Activated CD4-positive, alpha-beta T cell treated with anti-CD3 and anti-CD28 coated beads for 36 hours (primary cell): Measurements from ENCODE around the gene ADAMTS17. TPM values are rescaled to one million over a fixed set of nuclear protein-coding genes. Genes with fewer than 3 reads are reported as not detected.

ENCODE experiments used
- ATAC-seq: fragments of 200-7000 bp; cut with Tn5 transposase; one replicate; pipeline ENCODE4 v1.10.0; 2021; ENCODE audit warnings: mild to moderate bottlenecking, moderate library complexity
- CTCF ChIA-PET: fragments of 350-600 bp; sonication (Branson Sonifier 250); formaldehyde crosslinking; loops from one replicate; lab custom pipeline; 2021; ENCODE audit warnings: antibody characterized with exemption; lab: Charles Lee
- POLR2A ChIA-PET: fragments of 350-600 bp; sonication (Branson Sonifier 250); formaldehyde crosslinking; loops from one replicate; lab custom pipeline; 2021; ENCODE audit warnings: antibody characterized with exemption, inconsistent platforms; lab: Charles Lee
- DNase-seq: peaks from one replicate; pipeline ENCODE4 v3.0.0-alpha.2; 2020
- H3K27ac Mint-ChIP-seq: one replicate; pipeline ENCODE4 v1.8.0; 2021; ENCODE audit warnings: mixed read lengths
- H3K27me3 Mint-ChIP-seq: one replicate; pipeline ENCODE4 v1.8.0; 2021; ENCODE audit warnings: mixed read lengths
- H3K36me3 Mint-ChIP-seq: one replicate; pipeline ENCODE4 v1.8.0; 2021; ENCODE audit warnings: low read depth, mixed read lengths
- H3K4me1 Mint-ChIP-seq: one replicate; pipeline ENCODE4 v1.8.0; 2021; ENCODE audit warnings: mixed read lengths
- H3K4me3 Mint-ChIP-seq: one replicate; pipeline ENCODE4 v1.8.0; 2021; ENCODE audit warnings: mild to moderate bottlenecking, moderate library complexity, mixed read lengths
- H3K9me3 Mint-ChIP-seq: one replicate; pipeline ENCODE4 v1.8.0; 2021; ENCODE audit warnings: low read depth, mixed read lengths
- intact Hi-C, 2 experiments: fragments of 100-400 bp; cut with DNase I in 1 of 2; cut with micrococcal nuclease in 1 of 2; formaldehyde crosslinking; loops; one replicate each; pipeline versions ENCODE4 v1.14.2 to v1.15.1; 2022 to 2024; cut with DNase I, micrococcal nuclease
- total RNA-seq, 2 experiments: library from RNA; stranded (reverse); gene quantifications; one replicate each; pipeline ENCODE4 v1.2.3, GENCODE V29; 2021

Gene ADAMTS17
- total RNA-seq, 2 experiments from 2014 or later: 0.49 to 0.57 TPM

DNA sequence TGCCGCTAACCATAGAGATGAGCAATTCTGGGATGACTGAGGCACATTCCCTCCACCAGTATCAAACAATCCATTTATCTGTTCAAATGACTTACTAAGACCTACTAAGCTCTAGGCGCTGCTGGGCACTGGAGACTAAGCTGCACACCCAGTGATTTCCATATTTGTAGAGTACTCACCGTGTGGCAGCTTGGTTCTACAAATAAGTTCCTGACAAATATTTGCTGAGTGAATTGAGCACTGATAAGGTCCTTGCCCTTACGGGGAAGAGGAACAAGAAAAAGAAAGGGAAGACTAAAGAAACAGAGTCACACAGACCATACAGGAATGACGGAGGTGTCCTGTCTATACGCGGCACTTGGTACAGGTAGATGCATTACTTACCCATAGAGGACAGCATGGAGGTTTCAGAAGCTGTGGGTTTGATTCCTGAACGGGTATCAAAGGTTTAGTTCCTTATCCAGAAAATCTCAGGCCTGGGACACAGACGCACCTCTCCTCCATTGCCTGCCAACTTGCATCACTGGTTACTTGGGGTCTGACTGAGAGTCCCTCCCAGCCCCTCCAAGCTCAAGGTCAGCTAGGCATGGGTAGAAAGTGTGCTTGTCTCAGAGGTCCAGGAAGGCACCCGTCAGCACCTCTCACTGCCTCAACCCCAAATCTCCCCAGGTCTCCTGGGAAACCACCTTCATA is 310.0 kb downstream of the ADAMTS17 start:
- no peak for ATAC-seq
- H3K27ac Mint-ChIP-seq: no peak overlapping the region
- H3K27me3 Mint-ChIP-seq: no peaks in the 10 kb centered on the region
- DNase-seq: no peak
- H3K4me3 Mint-ChIP-seq: no peak overlapping the region
- peaks cover 4% of the 10 kb centered on the region for H3K36me3 Mint-ChIP-seq
- H3K4me1 Mint-ChIP-seq: no peaks in the 10 kb centered on the region
- ChIA-PET POLR2A (no interaction called here), CTCF (no interaction called here)
- H3K9me3 Mint-ChIP-seq: peaks cover 14% of the 10 kb centered on the region
- intact Hi-C loops: no loop called here

DNA sequence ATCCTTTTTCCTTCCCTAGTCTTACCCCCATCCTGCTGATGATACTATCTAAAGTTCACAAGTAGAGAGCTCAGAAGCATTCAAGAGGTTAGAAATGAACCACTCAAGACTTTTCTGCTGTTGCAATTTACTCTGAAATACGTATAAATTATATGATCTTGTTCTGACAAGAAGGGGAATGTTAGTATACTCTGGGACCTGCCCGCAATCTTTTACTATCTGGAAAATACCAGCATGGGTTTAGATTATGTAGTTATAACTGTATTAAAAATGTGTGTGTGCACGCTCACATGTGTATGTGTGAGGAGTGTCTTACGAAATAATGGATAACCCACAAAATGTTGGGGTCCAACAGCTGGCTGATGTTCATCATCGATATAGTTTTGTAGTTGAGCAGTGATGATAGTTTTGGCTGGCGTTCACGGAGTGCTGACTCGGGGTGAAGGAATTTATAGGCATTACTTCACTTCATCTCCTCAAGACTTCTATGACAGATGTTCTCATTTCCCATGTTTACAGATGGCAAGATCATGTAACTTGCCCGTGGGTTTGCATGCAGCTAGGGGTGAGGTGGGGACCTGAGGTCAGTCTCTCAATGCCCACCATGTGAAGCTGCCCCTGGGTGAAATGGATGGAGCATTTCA is 311.1 kb downstream of the ADAMTS17 start:
- Mint-ChIP-seq H3K27ac (no peak overlapping the region), H3K36me3 (peaks cover 4% of the 10 kb centered on the region), H3K9me3 (peaks cover 14% of the 10 kb centered on the region), H3K4me1 (no peaks in the 10 kb centered on the region), H3K4me3 (no peak overlapping the region), H3K27me3 (no peaks in the 10 kb centered on the region)
- ChIA-PET CTCF (no interaction called here), POLR2A (no interaction called here)
- intact Hi-C loops: no loop called here
- no peak for ATAC-seq
- no peak for DNase-seq

DNA sequence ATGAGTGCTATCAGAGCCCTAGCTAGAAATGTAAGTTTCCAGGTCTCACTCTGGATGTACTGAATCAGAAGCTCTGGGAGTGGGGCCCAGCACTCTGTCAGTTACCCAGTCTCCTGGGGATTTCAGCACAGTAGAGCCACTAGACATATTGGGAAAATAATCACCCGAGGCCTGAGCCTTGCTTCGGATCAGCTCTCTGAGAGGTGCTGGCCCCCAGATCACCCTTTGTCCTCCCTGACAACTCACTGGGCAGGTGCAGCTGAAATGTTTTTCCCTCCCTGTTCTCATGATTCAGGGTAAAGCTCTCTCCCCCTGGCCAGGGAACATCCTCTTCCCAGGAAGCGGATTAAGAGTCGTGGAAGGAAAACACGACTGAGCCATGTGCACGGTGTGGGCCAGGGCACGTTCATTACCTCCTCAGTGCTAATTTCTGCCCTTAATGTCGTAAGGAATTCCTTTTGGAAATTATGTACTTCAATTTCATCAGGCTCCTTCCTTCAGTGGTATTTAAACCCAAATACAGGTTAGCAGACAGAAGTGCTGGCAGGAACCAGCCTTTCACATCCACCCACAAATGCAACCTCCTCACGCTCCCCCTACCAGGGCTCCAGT is 311.8 kb downstream of the ADAMTS17 start:
- ATAC-seq: no peak
- Mint-ChIP-seq H3K9me3 (peaks cover 14% of the 10 kb centered on the region), H3K4me1 (no peaks in the 10 kb centered on the region), H3K4me3 (no peak overlapping the region), H3K36me3 (peaks cover 4% of the 10 kb centered on the region), H3K27ac (no peak overlapping the region), H3K27me3 (no peaks in the 10 kb centered on the region)
- ChIA-PET POLR2A (no interaction called here), CTCF (interaction anchor here (0.7 kb wide), 1 partner anchor 104 kb away, joined by 3 read pairs; no protein-coding TSS in a partner anchor)
- intact Hi-C loops: no loop called here
- DNase-seq: no peak

DNA sequence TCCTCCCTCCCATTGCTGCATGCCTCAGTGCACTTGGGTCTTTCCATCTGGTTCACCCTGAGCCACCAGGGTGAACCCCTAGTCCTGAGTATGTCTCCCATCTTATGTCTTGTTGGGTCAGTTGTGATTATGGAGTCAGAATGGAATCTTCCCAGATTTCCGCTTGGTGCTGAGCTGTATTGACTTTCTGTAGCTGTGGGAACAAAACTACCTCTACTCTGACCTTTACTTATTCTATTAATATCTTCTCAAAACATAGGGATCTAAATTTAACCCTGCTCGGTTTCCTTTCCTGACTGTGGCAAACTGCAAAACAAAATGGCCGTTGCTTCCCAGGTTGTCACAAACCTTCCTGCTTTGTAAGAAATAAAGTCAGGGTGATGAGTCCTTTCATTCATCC is 312.7 kb downstream of the ADAMTS17 start:
- no peaks in the 10 kb centered on the region for H3K4me1 Mint-ChIP-seq
- ATAC-seq (no peak), DNase-seq (no peak)
- no peak overlapping the region for H3K27ac Mint-ChIP-seq
- H3K4me3 Mint-ChIP-seq: no peak overlapping the region
- CTCF ChIA-PET: interaction anchor here (0.5 kb wide), 1 partner anchor 142 kb away, joined by 3 read pairs; no protein-coding TSS in a partner anchor
- POLR2A ChIA-PET: no interaction called here
- H3K36me3 Mint-ChIP-seq: peaks cover 4% of the 10 kb centered on the region
- H3K27me3 Mint-ChIP-seq: no peaks in the 10 kb centered on the region
- intact Hi-C loops: no loop called here
- H3K9me3 Mint-ChIP-seq: peaks cover 14% of the 10 kb centered on the region

DNA sequence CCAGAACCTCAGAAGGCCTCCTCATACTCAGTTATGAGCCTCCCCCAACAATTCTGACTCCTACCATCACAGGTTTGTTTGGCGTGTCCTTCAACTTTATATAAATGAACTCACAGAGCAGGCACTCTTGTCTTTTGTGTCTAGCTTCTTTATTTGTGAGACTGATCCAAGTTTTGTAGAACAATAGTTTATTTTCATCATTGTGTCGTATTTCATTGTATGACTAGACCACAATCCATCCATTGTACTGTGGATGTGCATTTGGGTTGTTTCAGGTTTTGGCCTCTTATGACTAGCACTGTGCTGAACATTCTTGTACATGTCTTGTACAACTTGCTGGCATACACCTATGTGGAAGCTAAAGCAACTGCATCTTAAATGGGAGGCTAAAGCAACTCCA is 315.7 kb downstream of the ADAMTS17 start:
- POLR2A ChIA-PET: no interaction called here
- CTCF ChIA-PET: interaction anchor here (0.6 kb wide), 1 partner anchor 66 kb away, joined by 3 read pairs; no protein-coding TSS in a partner anchor
- no peaks in the 10 kb centered on the region for H3K4me1 Mint-ChIP-seq
- intact Hi-C loops: no loop called here
- no peak overlapping the region for H3K4me3 Mint-ChIP-seq
- DNase-seq (no peak), ATAC-seq (no peak)
- H3K9me3 Mint-ChIP-seq: peaks cover 14% of the 10 kb centered on the region
- peaks cover 4% of the 10 kb centered on the region for H3K36me3 Mint-ChIP-seq
- H3K27me3 Mint-ChIP-seq: no peaks in the 10 kb centered on the region
- no peak overlapping the region for H3K27ac Mint-ChIP-seq

DNA sequence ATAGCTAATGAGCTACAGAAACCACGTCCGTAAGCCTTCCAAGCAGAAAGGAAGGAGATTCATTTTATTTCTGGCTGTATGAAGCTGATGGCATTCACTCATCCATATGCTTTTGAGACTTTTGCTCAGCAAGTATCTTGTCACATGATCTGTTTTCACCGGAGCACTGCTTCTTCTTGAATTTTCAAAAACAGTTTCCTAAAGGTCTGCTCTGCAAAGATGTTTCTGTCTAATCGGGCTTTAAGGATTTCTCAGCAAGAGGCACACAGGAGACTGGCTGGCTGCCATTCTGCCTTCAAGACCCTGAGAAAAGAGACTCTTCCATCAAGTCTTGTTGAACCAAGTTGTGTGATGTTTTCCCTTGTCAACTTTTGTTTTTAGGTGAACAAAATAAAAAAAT is 319.0 kb downstream of the ADAMTS17 start:
- H3K27ac Mint-ChIP-seq: no peak overlapping the region
- H3K27me3 Mint-ChIP-seq: no peaks in the 10 kb centered on the region
- no peak for DNase-seq
- no peak for ATAC-seq
- intact Hi-C loops: no loop called here
- H3K4me3 Mint-ChIP-seq: no peak overlapping the region
- ChIA-PET CTCF (no interaction called here), POLR2A (no interaction called here)
- H3K4me1 Mint-ChIP-seq: no peaks in the 10 kb centered on the region
- peaks cover 8% of the 10 kb centered on the region for H3K9me3 Mint-ChIP-seq
- peaks cover 1% of the 10 kb centered on the region for H3K36me3 Mint-ChIP-seq

DNA sequence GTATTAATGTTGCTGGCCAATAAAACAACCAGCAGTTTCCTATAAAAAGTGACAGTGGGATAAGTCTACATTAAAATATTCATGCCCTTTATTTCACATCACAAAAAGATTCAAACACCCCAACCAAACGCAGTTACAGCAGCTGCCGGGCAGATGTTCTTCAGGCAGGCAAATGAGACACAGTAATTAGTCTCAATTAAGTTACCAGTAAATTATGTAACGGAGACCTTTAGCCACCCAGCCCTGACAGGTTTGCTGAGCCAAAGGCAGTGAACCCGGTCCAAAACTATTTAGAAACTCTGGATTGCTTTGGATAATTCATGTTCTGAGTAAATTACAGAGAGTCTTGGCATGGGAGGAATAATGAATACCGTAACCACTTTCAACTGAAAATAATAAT is 319.4 kb downstream of the ADAMTS17 start:
- Mint-ChIP-seq H3K4me1 (no peaks in the 10 kb centered on the region), H3K9me3 (peaks cover 4% of the 10 kb centered on the region), H3K4me3 (no peak overlapping the region), H3K27ac (no peak overlapping the region), H3K27me3 (no peaks in the 10 kb centered on the region), H3K36me3 (peaks cover 1% of the 10 kb centered on the region)
- intact Hi-C loops: no loop called here
- no peak for ATAC-seq
- DNase-seq: no peak
- CTCF ChIA-PET: no interaction called here
- POLR2A ChIA-PET: no interaction called here

DNA sequence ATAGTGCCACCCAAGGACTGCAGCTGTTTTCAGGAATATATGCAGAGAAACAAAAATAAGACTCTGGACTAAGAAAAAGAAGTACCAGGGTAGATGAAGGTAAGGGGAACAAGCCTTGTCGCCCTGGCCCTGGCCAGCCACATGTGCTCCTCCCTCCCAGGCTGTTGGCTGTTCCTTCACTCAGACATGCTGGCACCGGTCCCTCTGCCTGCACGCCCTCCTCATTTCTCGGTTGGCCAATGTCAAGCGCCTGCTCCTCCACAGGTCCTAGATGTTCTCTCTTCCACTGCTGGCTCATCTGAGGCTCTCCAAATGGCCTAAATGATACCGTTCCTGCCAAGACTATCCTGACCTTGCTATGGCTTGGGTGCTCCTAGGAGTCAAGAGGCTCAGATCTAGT is 320.1 kb downstream of the ADAMTS17 start:
- H3K4me1 Mint-ChIP-seq: no peaks in the 10 kb centered on the region
- ChIA-PET POLR2A (no interaction called here), CTCF (no interaction called here)
- peaks cover 4% of the 10 kb centered on the region for H3K9me3 Mint-ChIP-seq
- DNase-seq (no peak), ATAC-seq (no peak)
- H3K36me3 Mint-ChIP-seq: peaks cover 1% of the 10 kb centered on the region
- H3K4me3 Mint-ChIP-seq: no peak overlapping the region
- H3K27ac Mint-ChIP-seq: no peak overlapping the region
- intact Hi-C loops: no loop called here
- no peaks in the 10 kb centered on the region for H3K27me3 Mint-ChIP-seq

DNA sequence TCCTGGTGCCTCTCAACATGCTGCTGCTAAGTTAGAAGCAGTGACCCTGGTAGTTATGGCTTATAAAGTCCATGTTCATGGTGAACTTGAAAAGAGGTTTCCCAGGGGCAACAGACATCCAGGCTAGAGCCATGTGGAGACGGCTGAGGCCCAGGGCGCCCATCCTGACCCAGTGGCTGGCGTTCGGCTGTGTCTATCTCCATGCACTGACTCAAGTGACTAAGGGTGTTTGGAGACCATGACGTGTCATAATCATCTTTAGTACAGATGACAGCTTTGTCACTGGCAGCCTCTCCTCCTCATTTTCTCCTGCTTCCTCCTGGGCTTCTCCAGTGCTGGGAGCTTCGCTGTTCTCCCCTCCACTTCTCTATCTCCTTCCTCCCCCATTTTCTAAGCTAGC is 321.2 kb downstream of the ADAMTS17 start:
- no peak for ATAC-seq
- peaks cover 4% of the 10 kb centered on the region for H3K9me3 Mint-ChIP-seq
- DNase-seq: no peak
- ChIA-PET CTCF (no interaction called here), POLR2A (no interaction called here)
- H3K27ac Mint-ChIP-seq: no peak overlapping the region
- H3K36me3 Mint-ChIP-seq: peaks cover 1% of the 10 kb centered on the region
- H3K4me1 Mint-ChIP-seq: no peaks in the 10 kb centered on the region
- H3K4me3 Mint-ChIP-seq: no peak overlapping the region
- intact Hi-C loops: no loop called here
- H3K27me3 Mint-ChIP-seq: no peaks in the 10 kb centered on the region

DNA sequence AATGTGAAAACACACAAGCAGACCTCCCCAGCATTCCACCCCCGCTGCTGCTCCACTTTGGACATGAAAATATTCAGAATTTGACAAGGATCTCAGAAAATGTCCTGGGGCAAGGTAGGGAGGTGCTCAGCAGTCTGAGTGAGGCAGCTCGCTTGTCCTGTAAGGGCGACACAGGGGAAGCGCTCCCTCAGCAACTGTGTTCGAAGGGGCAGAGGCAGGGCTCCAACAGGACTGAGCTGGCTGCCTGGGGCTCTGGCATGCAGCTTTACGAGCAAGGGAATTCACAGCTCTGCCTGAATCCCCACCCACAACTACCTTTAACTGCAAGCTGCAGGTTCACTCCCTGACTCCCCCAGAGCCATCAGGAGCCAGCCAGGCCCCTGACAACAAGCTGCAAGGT is 321.6 kb downstream of the ADAMTS17 start:
- intact Hi-C loops: no loop called here
- Mint-ChIP-seq H3K36me3 (peaks cover 1% of the 10 kb centered on the region), H3K27me3 (no peaks in the 10 kb centered on the region), H3K4me1 (no peaks in the 10 kb centered on the region), H3K9me3 (peaks cover 4% of the 10 kb centered on the region), H3K27ac (no peak overlapping the region), H3K4me3 (no peak overlapping the region)
- ChIA-PET POLR2A (no interaction called here), CTCF (interaction anchor here (0.9 kb wide), 1 partner anchor 17 kb away, joined by 3 read pairs; no protein-coding TSS in a partner anchor)
- DNase-seq (no peak), ATAC-seq (no peak)

DNA sequence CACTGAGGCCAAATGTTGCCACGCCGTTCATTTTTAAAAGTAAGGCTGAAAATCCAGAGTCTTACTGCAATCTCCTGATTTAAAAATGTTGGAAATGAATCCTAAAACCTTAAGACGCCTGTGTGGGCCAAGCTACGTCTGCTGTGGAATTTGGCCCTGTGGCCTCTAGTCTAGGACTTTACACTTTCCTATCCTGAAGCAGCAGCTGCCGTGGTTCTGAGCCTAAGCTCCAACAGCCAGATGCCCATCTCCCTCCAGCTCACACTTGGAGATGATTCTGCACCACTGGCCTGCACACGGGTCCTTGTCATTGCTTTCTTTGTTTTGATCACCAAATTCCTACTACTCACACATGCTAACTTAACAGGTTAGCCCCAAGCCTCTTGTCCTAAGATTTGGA is 322.2 kb downstream of the ADAMTS17 start:
- H3K27me3 Mint-ChIP-seq: no peaks in the 10 kb centered on the region
- peaks cover 4% of the 10 kb centered on the region for H3K9me3 Mint-ChIP-seq
- CTCF ChIA-PET: interaction anchor here (0.9 kb wide), 1 partner anchor 16 kb away, joined by 3 read pairs; no protein-coding TSS in a partner anchor
- POLR2A ChIA-PET: no interaction called here
- no peak for ATAC-seq
- no peak overlapping the region for H3K27ac Mint-ChIP-seq
- intact Hi-C loops: no loop called here
- DNase-seq: no peak
- H3K4me3 Mint-ChIP-seq: no peak overlapping the region
- H3K36me3 Mint-ChIP-seq: peaks cover 1% of the 10 kb centered on the region
- no peaks in the 10 kb centered on the region for H3K4me1 Mint-ChIP-seq

DNA sequence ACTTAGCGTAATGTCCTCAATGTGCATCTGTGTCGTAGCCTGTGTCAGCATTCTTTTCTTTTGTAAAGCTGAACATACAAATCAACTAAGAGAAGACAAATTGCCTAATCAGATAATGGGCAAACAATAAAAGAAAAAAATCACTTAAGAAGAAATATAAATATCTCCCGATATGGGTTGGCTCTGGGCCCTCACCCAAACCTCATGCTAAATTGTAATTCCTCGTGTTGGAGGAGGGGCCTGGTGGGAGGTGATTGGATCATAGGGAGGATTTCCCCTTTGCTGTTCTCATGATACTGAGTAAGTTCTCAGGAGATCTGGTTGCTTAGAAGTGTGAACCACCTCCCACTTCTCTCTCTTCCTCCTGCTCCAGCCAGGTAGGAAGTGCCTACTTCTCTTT is 323.6 kb downstream of the ADAMTS17 start:
- intact Hi-C loops: no loop called here
- ATAC-seq (no peak), DNase-seq (no peak)
- no peaks in the 10 kb centered on the region for H3K27me3 Mint-ChIP-seq
- H3K36me3 Mint-ChIP-seq: peaks cover 1% of the 10 kb centered on the region
- ChIA-PET POLR2A (no interaction called here), CTCF (no interaction called here)
- no peak overlapping the region for H3K4me3 Mint-ChIP-seq
- no peak overlapping the region for H3K27ac Mint-ChIP-seq
- no peaks in the 10 kb centered on the region for H3K4me1 Mint-ChIP-seq
- peaks cover 4% of the 10 kb centered on the region for H3K9me3 Mint-ChIP-seq
